Measurements from ENCODE around the gene SEC22B. TPM values are rescaled to one million over a fixed set of nuclear protein-coding genes. Genes with fewer than 3 reads are reported as not detected.
"Not testable (repeated sequence)": the region's sequence is repeated elsewhere in the genome, so short reads cannot be mapped to it uniquely, and the experiment has no call there.

SEC22B gene
- total RNA-seq, 1 donor from 2014 or later, result 34.9 TPM

DNA sequence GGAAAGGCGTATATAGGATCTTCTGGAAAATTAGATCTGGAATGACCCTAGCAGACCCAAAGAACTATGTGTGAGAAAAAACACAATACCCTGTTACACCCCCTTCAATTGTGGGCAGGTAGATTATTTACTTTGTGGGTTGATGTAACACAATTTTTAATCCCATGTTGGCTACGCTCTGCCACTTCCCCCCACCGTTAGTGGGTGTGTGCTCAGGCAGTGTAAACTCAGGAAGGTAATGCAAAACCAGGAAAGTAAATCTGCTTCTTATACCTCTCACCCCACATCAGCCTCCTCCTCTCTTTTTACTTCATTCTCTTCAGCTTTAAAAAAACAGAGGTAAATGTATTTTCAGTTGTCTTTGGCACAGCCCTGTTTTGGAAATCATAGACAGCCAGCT lies 63.2 kb downstream of the SEC22B start:
- not testable (repeated sequence) for DNase-seq

DNA sequence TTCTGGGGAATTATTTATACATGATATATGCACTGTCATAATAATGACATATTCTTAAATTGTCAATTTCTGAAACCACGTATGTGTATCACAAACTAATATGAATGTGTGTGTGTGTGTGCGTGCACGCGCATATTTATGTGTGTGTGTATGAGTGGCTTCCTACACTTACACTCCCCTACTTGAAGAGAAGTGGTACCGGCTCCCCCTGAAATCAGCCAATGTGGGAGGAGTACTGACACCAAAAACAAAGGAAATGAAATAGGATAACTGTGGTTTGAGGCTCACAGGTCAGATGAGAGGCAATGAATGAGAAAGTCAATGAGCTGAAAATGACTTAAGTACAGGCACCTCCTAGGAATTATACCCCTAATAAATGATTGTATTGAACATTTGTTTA lies 64.1 kb downstream of the SEC22B start:
- DNase-seq, result not testable (repeated sequence)

- DNase-seq, result not testable (repeated sequence)
Measured at GRCh38 chr1:120111771-120112170, 64.5 kb downstream of the SEC22B start.

- DNase-seq, result not testable (repeated sequence)
Measured at GRCh38 chr1:120111008-120111407, 65.3 kb downstream of the SEC22B start.

GRCh38 chr1:120109656-120110055 lies 66.7 kb downstream of the SEC22B start:
- not testable (repeated sequence) for DNase-seq

DNA sequence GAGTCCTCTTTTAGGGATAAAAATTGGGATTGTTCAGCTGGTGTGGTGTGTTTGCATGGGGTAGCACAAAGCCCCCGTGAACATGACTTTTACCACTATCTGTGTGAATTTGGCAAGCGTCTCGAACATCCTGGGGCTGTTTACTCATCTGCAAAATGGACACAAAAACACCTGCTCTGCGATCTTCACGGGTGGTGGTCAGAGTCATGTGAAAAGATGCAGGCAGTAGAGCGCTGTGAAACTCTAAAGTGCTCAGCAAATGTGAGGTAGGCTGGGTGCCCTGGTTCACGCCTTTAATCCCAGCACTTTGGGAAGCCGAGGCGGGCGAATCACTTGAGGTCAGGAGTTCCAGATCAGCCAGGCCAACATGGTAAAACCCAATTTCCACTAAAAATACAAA lies 67.1 kb downstream of the SEC22B start:
- not testable (repeated sequence) for DNase-seq

DNA sequence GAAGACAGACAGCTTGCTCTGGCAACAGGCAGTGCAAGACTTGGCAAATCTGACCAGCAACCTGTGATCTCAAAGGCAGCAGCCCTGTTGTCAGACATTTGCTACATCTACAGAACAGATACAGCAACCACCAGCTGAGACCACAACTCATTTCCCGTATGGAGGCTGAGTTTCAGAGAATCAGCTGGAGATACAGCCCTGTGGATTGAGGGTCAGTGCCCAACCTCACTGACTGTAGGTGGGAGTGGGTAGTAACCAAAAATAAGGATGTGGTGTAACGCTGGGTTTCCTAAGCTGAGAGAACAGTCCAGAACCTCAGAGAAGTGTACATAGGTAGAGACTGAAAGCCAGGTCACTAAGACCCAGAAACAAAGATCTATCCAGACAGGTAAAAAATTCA lies 71.0 kb downstream of the SEC22B start:
- not testable (repeated sequence) for DNase-seq

DNA sequence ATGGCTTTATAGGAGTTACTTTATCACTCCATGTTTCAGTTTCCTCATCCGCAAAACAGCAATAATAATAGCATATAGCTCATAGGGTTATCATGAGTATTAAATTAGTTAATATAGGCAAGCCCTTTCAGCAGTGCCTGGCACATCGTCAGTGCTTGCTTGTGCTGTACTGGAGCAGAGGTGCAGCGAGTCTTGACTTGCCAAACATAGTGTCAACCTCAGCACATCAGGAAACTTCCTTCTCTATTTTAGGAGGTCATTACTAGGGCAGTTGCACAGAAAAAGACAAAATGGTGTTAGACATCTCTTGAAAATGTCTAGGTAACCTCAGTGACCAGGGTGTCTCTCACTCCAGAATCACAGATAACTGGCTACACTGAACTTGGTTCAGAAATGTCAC lies 72.6 kb downstream of the SEC22B start:
- not testable (repeated sequence) for DNase-seq

DNA sequence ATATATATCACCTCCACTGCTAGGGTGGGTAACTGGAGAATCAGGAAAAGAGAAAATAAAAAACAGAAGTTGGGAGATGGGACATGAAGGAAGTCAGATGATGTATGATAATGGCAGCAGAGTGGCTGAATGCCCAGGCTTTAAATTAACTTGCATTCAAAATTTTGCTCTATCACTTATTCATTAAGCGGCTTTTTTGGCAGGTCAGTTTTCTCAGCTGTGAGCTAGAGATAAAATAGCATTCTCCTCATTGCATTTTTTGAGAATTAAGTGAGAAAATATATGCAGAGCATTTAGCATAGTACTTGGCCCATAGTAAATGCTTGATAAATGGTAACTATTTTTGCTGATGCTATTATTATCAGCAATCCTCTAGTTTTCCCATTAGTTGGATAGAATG lies 74.7 kb downstream of the SEC22B start:
- not testable (repeated sequence) for DNase-seq

Small RNA genes lying within 50 kb of the gene (small RNA-seq; reads per million reads assigned to genes)
- not detected for gene RNU6-465P

Other genes starting within 250 kb of the SEC22B start
- gene NOTCH2, start 106.9 kb downstream of the SEC22B start, total RNA-seq, result 30.3 TPM
- gene NBPF8, start 238.5 kb upstream of the SEC22B start, total RNA-seq, result 5.5 TPM

All from occipital lobe (tissue), 3 donors.